HG02759 (cell line): ENCODE data around the gene SLC16A10.

ENCODE experiments used
- ATAC-seq: cut with Tn5 transposase; IDR thresholded peaks from one replicate; pipeline ENCODE4 v1.9.1; 2021; ENCODE audit warnings: mild to moderate bottlenecking, moderate library complexity; ENCODE audit not compliant: unreplicated experiment

SLC16A10 gene

GRCh38 chr6:111208933-111209332 is 121.6 kb downstream of the SLC16A10 start:
- no peak for ATAC-seq

GRCh38 chr6:111210194-111210728 is 123.0 kb downstream of the SLC16A10 start:
- peak; percentile 61 for ATAC-seq

- no peak for ATAC-seq
Observed at GRCh38 chr6:111211411-111212030, 124.2 kb downstream of the SLC16A10 start.

- ATAC-seq = no peak
Observed at GRCh38 chr6:111212625-111213024, 125.3 kb downstream of the SLC16A10 start.

GRCh38 chr6:111215131-111215530 is 127.8 kb downstream of the SLC16A10 start:
- no peak for ATAC-seq

- ATAC-seq = no peak
Observed at GRCh38 chr6:111219785-111220184, 132.5 kb downstream of the SLC16A10 start.

GRCh38 chr6:111220383-111221031 is 133.2 kb downstream of the SLC16A10 start:
- no peak for ATAC-seq

GRCh38 chr6:111221804-111222203 is 134.5 kb downstream of the SLC16A10 start:
- no peak for ATAC-seq

- ATAC-seq = no peak
Observed at GRCh38 chr6:111222341-111222740, 135.0 kb downstream of the SLC16A10 start.

GRCh38 chr6:111228094-111228493 is 140.8 kb downstream of the SLC16A10 start:
- no peak for ATAC-seq

GRCh38 chr6:111230351-111231089 is 143.2 kb downstream of the SLC16A10 start:
- ATAC-seq = no peak

- ATAC-seq = no peak
Observed at GRCh38 chr6:111231090-111231459, 143.8 kb downstream of the SLC16A10 start.

GRCh38 chr6:111237852-111238251 is 150.5 kb downstream of the SLC16A10 start:
- ATAC-seq = no peak

- ATAC-seq = no peak
Observed at GRCh38 chr6:111238464-111239119, 151.3 kb downstream of the SLC16A10 start.

- no peak for ATAC-seq
Observed at GRCh38 chr6:111239461-111239860, 152.2 kb downstream of the SLC16A10 start.

- ATAC-seq = no peak
Observed at GRCh38 chr6:111242452-111242851, 155.1 kb downstream of the SLC16A10 start.

- no peak for ATAC-seq
Observed at GRCh38 chr6:111243095-111243494, 155.8 kb downstream of the SLC16A10 start.

- no peak for ATAC-seq
Observed at GRCh38 chr6:111248789-111249188, 161.5 kb downstream of the SLC16A10 start.

- peak; percentile 59 for ATAC-seq
Observed at GRCh38 chr6:111250791-111251354, 163.6 kb downstream of the SLC16A10 start.

- ATAC-seq = no peak
Observed at GRCh38 chr6:111252726-111253125, 165.4 kb downstream of the SLC16A10 start.
